B cell (primary cell): ENCODE results near the gene KCNH1.

Experiments
- CTCF ChIP-seq: fragments of 200-600 bp; IDR thresholded peaks from one replicate; pipeline ENCODE4 v1.8.0; 2022; ENCODE audit warnings: antibody characterized with exemption, mild to moderate bottlenecking
- EZH2 ChIP-seq: IDR thresholded peaks from 2 replicates; pipeline ENCODE4 v1.6.1; 2012; ENCODE audit warnings: borderline replicate concordance, low read depth, mild to moderate bottlenecking, moderate library complexity, low read length; ENCODE audit not compliant: insufficient read depth, poor library complexity, severe bottlenecking

DNA sequence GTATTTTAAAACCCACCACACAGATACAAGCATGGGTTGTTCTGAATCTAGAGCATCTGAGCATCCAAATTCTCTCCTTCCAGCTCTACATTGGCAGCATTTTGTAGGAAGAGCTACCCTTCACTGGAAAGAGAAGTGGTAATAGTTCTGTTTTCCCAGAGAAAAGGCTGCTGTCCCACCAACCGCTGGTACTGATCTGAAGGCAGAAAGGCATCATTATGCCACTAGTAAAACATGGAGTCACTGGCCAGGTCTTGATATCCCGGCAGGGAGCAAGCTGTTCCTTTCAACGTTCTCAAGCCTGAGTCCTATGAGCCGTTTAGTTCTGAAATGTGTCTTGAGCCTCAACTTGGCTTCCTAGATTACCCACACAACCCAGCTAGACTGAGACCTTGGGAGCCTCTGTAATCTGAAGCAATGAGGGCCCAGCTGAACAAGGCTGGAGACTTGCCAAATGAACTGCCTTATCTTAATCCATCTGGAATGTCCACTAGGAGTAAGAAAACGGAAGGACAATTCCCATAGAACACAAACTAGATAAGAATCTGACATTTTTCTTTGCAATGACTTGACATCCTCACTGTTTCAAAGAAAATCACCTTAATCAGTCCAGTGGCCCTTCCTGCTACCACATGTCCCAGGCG, 116.8 kb downstream of the KCNH1 start:
- no peak for TF ChIP-seq CTCF
- no peak for TF ChIP-seq EZH2
